GM19238 (cell line): ENCODE measurements around the gene MAN2B2.
"Not testable (repeated sequence)": the region's sequence is repeated elsewhere in the genome, so short reads cannot be mapped to it uniquely, and the experiment has no call there.

Experiments
- DNase-seq: peaks from one replicate; pipeline ENCODE4 v3.0.0; 2011; ENCODE audit warnings: low spot score; ENCODE audit not compliant: insufficient read length

The MAN2B2 gene

DNA sequence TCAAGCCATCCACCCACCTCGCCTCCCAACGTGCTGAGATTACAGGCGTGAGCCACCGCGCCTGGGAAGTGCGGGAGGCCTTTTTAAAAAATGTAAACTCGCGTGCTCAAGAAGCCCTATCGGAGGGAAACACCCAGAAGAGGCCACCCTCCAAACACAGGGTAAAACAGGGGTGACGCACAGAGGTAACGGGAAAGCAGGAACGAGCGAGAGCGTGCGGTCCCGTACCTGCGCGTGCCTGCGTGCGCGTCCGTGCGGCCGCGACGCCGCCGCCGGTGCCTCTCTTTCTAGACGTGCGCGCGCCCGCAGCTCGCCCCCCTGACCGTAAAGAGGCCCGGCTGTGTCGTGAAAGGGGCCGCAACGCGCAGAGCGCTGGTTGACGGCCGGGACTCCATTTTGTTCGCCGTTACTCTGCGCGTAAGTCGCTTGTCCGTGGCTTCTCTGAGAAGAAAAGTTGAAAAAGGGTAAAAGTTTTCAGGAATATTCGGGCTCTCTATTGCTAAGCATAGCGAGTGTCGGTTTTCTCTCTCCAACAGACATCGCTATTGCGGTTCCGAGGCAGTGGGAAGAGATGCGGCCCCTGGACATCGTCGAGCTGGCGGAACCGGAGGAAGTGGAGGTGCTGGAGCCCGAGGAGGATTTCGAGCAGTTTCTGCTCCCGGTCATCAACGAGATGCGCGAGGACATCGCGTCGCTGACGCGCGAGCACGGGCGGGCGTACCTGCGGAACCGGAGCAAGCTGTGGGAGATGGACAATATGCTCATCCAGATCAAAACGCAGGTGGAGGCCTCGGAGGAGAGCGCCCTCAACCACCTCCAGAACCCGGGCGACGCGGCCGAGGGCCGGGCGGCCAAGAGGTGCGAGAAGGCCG, 65.5 kb downstream of the MAN2B2 start, which contains the start of gene MRFAP1:
Gene MRFAP1 (plus strand): TSS at position 394 of the 872 bp plus-strand sequence. CDS start 178 bp downstream, at position 572.
- peak; percentile 82 for DNase-seq

DNA sequence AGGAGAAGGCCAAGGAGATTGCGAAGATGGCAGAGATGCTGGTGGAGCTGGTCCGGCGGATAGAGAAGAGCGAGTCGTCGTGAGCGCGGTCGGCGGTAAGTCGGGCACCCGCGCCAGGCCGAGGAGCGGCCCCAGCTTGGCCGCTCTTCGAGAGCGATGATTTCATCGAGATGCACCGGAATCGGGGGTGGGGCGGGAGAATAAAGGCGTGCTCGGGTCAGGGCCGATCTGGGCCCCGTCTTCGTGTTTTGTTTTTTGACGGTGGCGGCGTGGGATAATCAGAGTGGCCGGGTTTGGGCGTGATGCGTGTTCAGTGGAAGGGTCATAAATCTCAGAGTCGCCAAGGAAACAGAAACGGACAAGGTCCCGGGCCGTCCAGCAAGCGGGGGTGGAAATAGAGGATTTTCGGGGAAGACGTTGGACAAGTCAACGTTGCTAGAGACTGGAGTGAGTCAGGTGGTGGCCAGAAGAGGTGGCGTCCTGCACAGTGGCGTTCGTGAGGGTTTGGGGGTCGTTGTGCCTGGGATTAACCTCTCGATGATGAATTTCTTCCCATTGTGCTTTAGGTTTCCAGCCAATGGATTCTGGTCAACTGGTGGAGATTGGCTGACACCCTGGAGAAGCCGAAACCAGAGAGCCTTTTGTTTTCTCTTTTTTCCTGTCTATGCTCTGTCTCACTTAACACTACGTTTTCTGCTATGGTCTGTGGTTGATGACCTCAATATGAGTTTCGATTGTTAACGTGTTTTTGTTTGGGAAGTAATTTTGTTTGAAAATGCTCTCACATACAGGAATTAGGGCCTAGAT, 66.4 kb downstream of the MAN2B2 start:
- DNase-seq = peak; percentile 39

DNA sequence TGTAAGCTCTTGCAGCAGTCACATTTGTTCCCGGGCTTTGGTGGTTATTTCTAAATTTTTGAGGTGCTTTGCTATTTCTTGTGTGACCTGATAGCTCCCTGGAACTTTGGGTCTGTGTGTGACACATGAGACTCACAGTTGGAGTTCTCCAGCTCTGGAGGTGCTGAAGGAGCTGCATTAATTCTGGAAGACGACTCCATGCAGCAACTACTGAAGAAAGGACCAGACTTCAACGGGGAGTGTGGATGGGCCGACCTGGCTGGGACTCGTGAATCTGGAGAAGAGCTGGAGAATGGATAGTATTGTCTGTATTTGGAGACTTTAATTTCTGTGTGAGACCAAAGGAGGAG, 67.0 kb downstream of the MAN2B2 start:
- no peak for DNase-seq

DNA sequence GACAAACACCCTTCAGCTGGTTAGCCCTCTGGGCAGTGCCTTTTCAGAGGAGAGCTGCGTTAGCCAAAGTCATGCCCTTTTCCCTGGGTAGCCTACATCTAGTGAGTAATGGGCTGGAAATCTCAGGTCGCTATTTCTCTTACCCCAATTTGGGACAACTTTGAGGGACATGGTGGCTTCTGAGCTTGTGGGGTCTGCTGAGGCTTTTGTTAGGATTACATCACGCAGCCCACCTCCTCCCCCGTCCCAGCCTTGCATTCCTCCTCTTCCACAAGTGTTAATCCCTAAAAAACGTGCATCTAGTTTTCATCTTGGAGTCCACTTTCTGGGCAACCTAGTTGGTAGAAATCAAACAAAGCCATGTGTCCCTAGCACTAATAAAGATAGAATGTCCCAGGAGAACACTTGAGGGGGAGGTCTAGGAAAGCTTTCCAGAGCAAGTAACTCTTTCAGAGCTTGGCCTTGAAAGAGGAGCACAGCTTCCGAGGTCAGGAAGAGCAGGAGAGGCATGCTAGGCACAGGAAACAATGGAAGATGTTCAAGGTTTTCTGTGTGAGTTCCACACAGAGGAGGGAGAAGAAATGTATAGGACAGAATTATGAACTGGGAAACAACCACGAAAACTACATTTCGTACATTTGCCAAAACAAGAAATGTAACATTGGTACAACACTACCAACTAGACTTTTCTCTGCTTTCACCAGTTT, 68.3 kb downstream of the MAN2B2 start:
- no peak for DNase-seq

DNA sequence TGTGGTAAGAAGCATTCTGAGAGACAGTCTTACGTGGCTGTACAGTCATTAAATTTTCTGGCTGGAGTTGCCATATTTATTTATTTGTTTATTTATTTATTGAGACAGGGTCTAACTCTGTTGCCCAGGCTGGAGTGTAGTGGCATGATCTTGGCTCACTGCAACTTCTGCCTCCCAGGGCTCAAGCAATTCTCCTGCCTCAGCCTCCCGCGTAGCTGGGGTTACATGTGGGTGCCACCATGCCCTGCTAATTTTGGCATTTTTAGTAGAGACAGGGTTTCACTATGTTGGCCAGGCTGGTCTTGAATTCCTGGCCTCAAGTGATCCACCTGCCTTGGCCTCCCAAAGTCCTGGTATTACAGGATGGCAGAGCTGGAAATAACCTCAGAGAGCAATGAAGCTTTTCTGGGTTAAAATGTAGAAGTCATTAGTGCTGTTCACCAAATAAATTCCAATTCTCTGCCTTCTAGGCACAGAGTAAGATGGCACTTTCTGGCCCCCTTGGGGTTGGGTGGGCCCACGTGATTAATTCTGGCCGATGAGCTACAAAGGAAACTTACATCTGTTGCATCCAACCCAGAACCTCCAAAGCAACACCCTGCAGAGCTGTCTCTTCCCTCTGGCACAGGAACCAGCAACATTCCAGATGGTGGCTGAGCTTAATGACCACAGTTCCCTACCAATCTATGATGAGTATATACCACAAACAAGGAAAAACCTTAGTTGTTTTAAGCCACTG, 70.0 kb downstream of the MAN2B2 start:
- DNase-seq = no peak

DNA sequence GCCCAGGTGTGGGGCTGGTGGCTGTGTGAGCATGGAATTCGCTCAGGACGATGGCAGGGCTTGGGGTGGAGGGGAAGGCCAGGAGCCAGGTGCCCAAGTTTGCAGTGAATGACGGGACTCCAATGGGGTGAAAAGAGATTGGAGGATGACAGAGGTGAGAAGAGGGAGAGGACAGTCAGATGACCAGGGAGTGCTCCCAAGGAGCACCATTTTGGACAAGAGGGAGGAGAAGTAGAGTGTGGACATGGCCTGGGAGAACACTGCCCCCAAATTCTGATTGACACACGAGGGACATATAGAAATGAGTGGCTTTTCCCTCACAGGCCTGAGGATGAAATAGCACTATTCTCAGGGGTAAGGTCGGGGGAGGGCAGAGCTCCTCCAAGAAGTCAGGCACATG, 72.2 kb downstream of the MAN2B2 start:
- DNase-seq = no peak

DNA sequence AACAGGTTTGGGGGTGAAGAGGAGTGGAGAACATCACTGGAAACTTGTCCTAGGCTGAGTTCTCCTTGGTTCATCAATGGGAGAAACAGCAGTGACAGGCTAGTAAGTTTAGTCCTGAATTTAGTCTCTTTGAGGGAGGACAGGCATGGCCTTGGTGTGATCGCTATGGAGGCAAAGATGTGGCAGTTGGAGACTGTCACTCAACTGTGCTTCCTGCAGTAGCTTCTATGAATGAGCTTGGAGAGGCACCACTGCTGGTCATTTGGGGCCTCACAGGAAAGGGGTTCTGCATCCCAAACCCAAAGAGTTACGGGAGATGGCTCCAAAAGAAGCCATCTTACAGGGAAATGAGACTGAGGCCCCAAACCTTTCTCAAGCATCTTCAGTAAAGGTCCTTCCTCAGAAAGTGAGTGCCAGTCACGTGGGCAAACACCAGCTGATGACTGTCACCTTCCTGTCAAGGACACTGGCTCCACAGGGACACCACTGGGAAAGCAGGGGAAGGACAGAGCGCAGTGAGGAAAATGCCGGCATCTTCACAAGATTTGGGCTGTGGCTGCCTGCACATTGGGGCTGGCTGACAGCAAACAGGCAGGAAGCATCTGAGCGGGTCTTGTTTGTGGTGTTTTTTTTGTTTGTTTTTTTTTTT, 72.7 kb downstream of the MAN2B2 start:
- no peak for DNase-seq

DNA sequence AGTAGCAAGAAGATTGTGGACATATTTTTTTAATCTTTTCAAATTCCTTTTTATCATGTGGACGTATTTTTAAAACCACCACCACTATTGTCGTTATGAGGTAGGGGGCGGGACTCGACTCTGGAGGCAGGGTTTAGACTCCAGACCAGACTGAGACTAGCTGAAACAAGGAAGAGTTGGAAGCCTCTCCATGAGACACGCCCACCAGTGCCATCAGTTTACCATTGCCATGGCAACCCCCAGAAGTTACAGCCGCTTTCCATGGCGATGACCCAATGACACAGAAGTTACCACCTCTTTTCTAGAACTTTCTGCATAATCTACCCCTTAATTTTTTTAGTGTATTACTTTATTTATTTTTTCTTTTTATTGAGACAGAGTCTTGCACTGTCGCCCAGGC, 74.2 kb downstream of the MAN2B2 start:
- no peak for DNase-seq

DNA sequence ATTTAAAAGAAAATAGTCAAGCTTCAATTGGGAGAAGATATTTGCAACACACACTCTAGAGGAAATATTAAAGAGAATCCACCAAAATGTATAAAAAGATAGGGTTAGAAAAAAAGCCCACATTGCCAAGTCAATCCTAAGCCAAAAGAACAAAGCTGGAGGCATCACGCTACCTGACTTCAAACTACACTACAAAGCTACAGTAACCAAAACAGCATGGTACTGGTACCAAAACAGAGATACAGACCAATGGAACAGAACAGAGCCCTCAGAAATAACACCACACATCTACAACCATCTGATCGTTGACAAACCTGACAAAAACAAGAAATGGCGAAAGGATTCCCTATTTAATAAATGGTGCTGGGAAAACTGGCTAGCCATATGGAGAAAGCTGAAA, 79.2 kb downstream of the MAN2B2 start:
- not testable (repeated sequence) for DNase-seq

DNA sequence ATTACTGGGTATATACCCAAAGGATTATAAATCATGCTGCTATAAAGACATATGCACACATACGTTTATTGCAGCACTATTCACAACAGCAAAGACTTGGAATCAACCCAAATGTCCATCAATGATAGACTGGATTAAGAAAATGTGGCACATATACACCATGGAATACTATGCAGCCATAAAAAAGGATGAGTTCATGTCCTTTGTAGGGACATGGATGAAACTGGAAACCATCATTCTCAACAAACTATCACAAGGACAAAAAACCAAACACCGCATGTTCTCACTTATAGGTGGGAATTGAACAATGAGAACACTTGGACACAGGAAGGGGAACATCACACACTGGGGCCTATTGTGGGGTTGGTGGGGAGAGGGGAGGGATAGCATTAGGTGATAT, 80.3 kb downstream of the MAN2B2 start:
- DNase-seq = not testable (repeated sequence)

DNA sequence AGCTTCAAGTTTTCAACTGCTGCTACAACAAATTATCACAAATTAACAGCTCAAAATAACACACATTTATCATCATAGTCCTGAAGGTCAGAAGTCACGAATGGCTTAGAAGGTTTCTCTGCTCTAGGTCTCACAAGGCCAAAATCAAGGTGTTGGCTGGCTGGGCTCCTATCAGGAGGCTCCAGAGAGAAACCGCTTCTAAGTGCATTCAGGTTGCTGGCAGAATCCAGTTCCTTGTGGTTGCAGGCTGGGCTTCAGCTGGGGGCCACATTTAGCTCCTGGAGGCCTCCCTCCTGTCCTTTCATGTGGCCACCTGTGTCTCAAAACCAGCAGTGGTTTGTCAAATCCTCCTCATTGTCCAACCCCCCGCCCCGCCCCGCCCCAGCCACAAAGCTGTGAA, 80.9 kb downstream of the MAN2B2 start:
- no peak for DNase-seq

DNA sequence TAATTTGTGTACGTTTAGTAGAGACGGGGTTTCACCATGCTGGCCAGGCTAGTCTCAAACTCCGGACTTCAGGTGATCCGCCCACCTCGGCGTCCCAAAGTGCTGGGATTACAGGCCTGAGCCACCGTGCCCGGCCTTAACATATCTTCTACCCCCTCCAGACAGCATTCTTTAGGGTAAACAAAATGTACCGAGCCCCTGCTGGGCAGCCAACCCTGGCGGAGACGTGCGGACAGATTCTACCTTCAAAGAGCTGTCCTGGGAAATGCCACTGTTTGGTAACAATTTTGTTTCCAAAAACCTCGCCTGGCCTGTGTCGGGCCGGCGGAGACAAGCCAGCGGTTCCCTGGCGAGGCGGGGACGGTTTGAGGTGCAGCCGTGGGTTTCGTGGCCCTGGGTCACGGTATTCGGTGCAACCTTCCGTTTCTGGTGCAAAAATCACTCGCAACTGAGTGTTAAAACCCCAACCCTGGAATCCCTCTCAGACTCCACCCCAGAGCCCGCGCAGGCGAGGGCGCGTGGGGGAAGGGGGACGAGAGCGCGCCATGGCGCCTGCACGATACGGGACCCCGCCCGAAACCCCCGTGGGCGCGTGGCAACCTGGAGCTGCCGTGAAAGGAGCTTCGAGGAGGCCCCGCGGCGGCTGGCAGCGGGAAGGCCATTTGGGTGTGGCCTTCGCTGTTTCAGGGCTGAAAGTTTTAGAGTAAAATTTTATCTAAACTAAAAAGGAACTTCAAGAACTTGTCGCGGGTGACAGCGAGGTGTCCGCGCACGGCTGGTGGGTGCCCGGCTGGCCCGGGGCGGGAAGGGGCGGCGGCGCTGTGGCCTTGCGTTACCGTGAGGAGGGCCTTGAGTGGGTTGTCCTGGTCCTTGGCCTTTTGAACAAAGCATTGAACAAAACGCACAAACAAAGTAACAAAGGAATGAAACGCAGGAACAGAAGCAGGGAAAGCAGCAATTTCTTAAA, 82.5 kb downstream of the MAN2B2 start:
- DNase-seq = no peak

DNA sequence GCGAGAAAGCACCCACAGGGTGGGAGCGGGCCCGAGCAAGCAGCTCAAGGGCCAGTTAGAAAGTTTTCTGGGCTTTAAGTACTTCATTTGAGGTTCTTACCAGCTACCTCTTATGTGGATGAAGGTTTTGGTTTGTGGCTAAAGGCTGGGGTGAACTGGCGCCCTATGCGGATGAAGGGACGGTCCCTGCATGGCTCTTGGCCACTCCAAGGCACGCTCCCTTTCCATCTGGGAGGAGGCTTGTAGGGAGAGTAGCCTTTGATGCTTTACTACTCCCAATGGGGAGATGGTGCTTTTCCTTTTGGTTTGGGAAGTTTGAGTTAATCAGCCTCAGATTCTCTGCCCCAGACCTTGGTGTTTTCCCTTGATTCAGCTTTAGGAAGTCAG, 83.2 kb downstream of the MAN2B2 start:
- DNase-seq = no peak

DNA sequence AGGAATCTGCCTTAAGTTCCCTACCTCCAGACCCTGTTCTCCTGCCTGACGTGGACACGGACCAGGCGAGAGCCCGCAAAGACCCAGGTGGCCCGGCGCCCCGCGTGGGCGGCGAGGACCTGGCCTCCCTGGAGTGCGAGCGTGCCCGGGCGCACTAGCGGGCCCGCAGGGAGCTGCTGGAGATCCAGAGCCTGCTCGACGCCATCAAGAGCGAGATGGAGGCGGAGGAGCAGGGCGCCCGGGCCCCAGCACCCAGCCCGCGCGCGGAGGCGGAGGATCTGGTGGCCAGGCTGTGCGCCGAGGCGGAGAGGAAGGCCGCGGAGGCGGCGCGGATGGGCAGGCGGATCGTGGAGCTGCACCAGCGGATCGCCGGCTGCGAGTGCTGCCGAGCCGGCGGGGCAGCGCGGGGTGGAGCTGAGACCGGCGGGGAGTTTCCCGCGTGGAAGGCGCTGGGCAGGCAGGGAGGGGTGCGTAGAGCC, 83.6 kb downstream of the MAN2B2 start:
- no peak for DNase-seq

DNA sequence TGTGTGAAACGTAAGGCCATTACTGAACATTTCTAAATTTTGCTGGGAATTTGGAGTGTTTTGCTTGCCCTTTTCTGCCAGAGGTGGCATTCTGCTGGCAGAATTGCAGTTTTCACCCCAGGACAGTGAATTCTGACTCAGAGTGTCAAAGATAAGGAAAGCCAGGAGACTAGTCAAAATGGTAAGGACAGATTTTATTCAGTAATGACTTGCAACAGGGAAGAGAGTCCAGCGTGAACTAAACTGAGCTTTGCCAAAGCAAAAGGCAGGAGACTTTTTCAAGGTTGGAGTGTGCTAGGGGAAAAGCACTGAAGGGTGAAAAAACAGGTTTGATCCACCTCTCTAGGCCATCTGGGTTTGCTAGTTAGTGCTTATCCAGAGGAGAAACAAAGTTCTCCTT, 84.9 kb downstream of the MAN2B2 start:
- DNase-seq = no peak

DNA sequence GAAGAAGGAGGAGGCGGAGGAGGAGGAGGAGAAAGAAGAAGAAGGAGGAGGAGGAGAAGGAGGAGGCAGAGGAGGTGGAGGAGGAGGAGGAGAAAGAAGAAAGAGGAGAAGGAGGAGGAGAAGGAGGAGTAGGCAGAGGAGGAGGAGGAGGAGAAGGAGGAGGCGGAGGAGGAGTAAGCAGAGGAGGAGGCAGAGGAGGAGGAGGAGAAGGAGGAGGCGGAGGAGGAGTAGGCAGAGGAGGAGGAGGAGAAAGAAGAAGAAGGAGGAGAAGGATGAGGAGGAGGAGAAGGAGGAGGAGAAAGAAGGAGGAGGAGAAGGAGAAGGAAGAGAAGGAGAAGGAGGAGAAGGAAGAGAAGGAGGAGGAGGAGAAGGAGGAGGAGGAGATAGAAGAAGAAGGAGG, 85.4 kb downstream of the MAN2B2 start:
- no peak for DNase-seq

DNA sequence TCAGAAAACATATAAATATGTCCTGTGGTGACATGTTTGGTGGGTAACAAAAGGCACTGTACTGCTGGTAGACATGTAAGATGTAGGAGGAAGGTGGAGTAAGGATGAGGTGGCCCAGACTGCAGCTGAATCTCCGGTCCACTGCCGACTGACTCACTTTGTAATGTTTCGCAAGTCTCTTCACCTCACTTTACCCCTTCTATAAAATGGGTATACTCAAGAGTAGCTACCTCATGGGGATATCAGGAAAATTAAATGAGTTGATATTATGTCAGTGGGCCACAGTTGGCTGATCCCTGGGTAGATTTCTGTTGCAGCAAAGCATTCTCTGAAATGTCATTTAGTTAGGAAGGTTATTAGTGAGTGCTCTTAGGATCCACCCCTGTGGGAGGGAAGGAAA, 87.6 kb downstream of the MAN2B2 start:
- DNase-seq = no peak

DNA sequence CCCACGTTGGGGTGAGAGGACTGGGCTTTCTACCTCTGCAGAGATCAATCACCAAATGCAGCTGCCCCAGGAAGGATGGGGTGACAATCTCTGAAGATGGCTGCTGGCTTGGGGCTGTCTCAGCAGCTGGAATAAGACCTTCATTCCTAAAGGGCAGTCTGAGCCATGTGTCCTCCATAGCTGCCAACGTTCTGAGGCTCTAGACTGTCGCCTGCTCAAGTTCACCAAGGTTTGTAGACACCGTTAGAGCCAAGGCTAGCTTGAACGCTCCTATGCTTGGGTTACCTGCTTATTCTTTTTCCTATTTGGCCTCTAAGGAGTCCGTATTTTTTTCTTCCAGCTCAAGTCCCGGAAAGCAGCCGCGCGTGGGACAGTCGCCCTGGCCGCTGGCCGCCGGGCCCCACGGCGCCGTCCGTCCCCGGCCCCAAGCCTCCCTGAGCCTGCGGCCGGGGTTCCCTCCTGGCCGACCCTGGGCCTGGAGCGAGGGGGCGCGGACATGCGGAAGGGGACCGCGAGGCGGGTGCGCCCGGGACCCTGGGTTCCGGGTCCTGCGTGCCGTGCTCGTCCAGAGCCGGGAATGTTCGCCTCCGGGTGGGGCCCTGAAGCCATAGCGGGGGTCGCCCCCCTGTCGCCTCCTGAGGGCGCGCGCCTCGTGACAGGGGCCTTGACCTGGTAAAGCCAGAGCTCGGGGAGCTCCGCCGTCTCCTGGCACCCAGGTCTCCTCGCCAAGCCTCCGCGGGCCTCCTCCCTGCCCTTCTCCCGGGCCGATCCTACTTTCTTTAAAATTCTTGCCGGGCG, 88.8 kb downstream of the MAN2B2 start:
- no peak for DNase-seq

DNA sequence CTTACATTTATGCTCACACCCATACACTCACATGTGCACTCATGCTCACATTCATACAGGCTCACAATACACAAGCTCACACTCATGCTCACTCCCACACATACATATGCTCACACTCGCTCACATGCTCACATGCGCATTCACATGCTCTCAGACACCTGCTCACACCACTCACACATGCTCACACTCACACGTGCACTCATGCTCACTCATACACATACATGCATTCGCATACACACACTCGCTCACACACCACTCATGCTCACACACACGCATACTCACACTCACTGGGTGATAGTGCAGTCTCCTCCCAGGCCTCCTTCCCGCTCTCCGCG, 90.3 kb downstream of the MAN2B2 start:
- DNase-seq = no peak
